Adrenal gland (tissue), 12 donors: Measurements from ENCODE around the gene CERS3. TPM values are rescaled to one million over a fixed set of nuclear protein-coding genes. Genes with fewer than 3 reads are reported as not detected.

Experiments
- DNase-seq, 7 donors: peaks; one replicate each; pipeline ENCODE4 v3.0.0-alpha.2; 2019 to 2020
- H3K27ac ChIP-seq, 5 donors: fragments of 200-600 bp; sonication (generic) in 4 of 5; 1 replicate in 3 of 5; 2 replicates in 2 of 5; pipeline versions ENCODE4 v1.5.1 to v1.8.0; 2016 to 2020; ENCODE audit warnings: mild to moderate bottlenecking in 1 of 5
- H3K27me3 ChIP-seq: fragments of 200-600 bp; 2 replicates; pipeline ENCODE4 v1.8.0; 2021
- H3K36me3 ChIP-seq, 2 donors: fragments of 200-600 bp; replicated peaks in 1 of 2; 1 replicate in 1 of 2; 2 replicates in 1 of 2; pipeline versions ENCODE4 v1.5.1 to v1.8.0; 2018 to 2022
- H3K4me1 ChIP-seq, 2 donors: fragments of 200-600 bp; replicated peaks in 1 of 2; 1 replicate in 1 of 2; 2 replicates in 1 of 2; pipeline versions ENCODE4 v1.5.1 to v1.8.0; 2018 to 2021
- H3K4me3 ChIP-seq, 4 donors: fragments of 200-600 bp; sonication (generic) in 3 of 4; one replicate each; pipeline ENCODE4 v1.5.1; 2016 to 2018
- H3K9me3 ChIP-seq, 3 donors: fragments of 200-600 bp; sonication (generic) in 1 of 3; replicated peaks in 1 of 3; 1 replicate in 2 of 3; 2 replicates in 1 of 3; pipeline versions ENCODE4 v1.5.1 to v1.8.0; 2016 to 2021
- CTCF ChIP-seq, 6 experiments: fragments of 450-650 bp in 4 of 6; fragments of 200-600 bp in 2 of 6; sonication (generic) in 1 of 6; IDR thresholded peaks; 1 replicate in 5 of 6; 2 replicates in 1 of 6; pipeline versions ENCODE4 v1.5.1 to v1.8.0; 2016 to 2021; ENCODE audit warnings: antibody characterized with exemption in 6 of 6, mild to moderate bottlenecking in 2 of 6, moderate library complexity in 1 of 6
- POLR2A ChIP-seq, 2 donors: fragments of 450-650 bp; IDR thresholded peaks; one replicate each; pipeline ENCODE4 v1.6.1; 2017; ENCODE audit warnings: antibody characterized with exemption in 2 of 2, mild to moderate bottlenecking in 2 of 2, moderate library complexity in 1 of 2
- WGBS, 4 donors: extraction: QIAGEN DNeasy Blood & Tissue Kit in 2 of 4; methylation state at CpG; one replicate each; pipeline versions ENCODE4 v1.1.5 to v1.1.7; 2013 to 2017; 5-methylcytosine and 5-hydroxymethylcytosine counted together
- intact Hi-C, 2 donors: fragments of 100-400 bp; cut with DNase I; formaldehyde crosslinking; loops; one replicate each; pipeline versions ENCODE4 v1.14.1 to v1.15.0; 2022 to 2023
- polyA plus RNA-seq, 3 donors: library from polyadenylated mRNA; stranded (reverse); fragments of 200-250 nt in 2 of 3; fragments of 350-450 nt in 1 of 3; fragmentation: Illumina TruSeq in 1 of 3; extraction: RNeasy Lipid Tissue Mini Kit (QIAGEN cat#74804) in 1 of 3; gene quantifications; one replicate each; pipeline ENCODE4 v1.2.3, GENCODE V29; 2013 to 2014
- total RNA-seq, 9 donors: library from RNA; depleted of rRNA in 4 of 9; stranded (reverse); fragments of >200 nt in 4 of 9; fragments of 120-200 nt in 1 of 9; fragmentation: NEBNext Ultra II Directional in 1 of 9; extraction: Animal tissue kit (Norgen Biotek cat#: 25700) in 1 of 9; gene quantifications; one replicate each; pipeline versions ENCODE4 v1.1.0 to v1.2.4, GENCODE V29; 2013 to 2023
- donor health status: healthy with polysubstance abuse.
- donor health status: Bipolar disorder and iron deficiency.
- donor health status: DM: yes; HTN: yes; CAD: no.
- donor health status: DM: no; HTN: no; CAD: no.
- donor health status: DM: no; HTN: no; CAD: no.
- donor health status: DM: yes; HTN: yes; CAD: no.

Gene CERS3
- total and polyA plus RNA-seq, 12 donors: 0.07 to 0.08 TPM; not detected in 10

GRCh38 chr15:100476805-100477204 is 51.9 kb downstream of the CERS3 start:
- 58 to 87% (median 81%) methylated on average over 4 of the region's 4 CpGs for WGBS, 4 donors
- Histone ChIP-seq H3K4me1 (no peaks in the 10 kb centered on the region), H3K27ac (no peak overlapping the region), H3K9me3 (no peaks in the 10 kb centered on the region), H3K27me3 (no peaks in the 10 kb centered on the region), H3K4me3 (no peak overlapping the region), H3K36me3 (no peaks in the 10 kb centered on the region)
- no peak for TF ChIP-seq CTCF (IDR thresholded peaks at IDR 0.05)
- no peak for TF ChIP-seq POLR2A (IDR thresholded peaks at IDR 0.05)
- DNase-seq: no peak
- intact Hi-C loops: no loop called here

- H3K27ac ChIP-seq: no peak overlapping the region
- WGBS, 4 donors: 68 to 74% (median 69%) methylated on average over 5 of the region's 5 CpGs
- H3K27me3 ChIP-seq: no peaks in the 10 kb centered on the region
- no peak for DNase-seq
- H3K4me3 ChIP-seq: no peak overlapping the region
- no peaks in the 10 kb centered on the region for H3K9me3 ChIP-seq
- intact Hi-C loops: no loop called here
- no peaks in the 10 kb centered on the region for H3K4me1 ChIP-seq
- H3K36me3 ChIP-seq: no peaks in the 10 kb centered on the region
- TF ChIP-seq CTCF (IDR thresholded peaks at IDR 0.05) (no peak), POLR2A (IDR thresholded peaks at IDR 0.05) (no peak)
These were observed 56.0 kb downstream of the CERS3 start for GRCh38 chr15:100472736-100473135.

- TF ChIP-seq POLR2A (IDR thresholded peaks at IDR 0.05) (no peak), CTCF (IDR thresholded peaks at IDR 0.05) (no peak)
- H3K27me3 ChIP-seq: no peaks in the 10 kb centered on the region
- 58 to 72% (median 62%) methylated on average over 3 of the region's 3 CpGs for WGBS, 4 donors
- DNase-seq: no peak
- intact Hi-C loops: no loop called here
- H3K4me3 ChIP-seq: no peak overlapping the region
- no peaks in the 10 kb centered on the region for H3K36me3 ChIP-seq
- H3K4me1 ChIP-seq: no peaks in the 10 kb centered on the region
- H3K9me3 ChIP-seq: no peaks in the 10 kb centered on the region
- H3K27ac ChIP-seq: no peak overlapping the region
These were observed 56.8 kb downstream of the CERS3 start for GRCh38 chr15:100471933-100472332.

- H3K4me1 ChIP-seq: no peaks in the 10 kb centered on the region
- no peak for TF ChIP-seq CTCF (IDR thresholded peaks at IDR 0.05)
- no peak for TF ChIP-seq POLR2A (IDR thresholded peaks at IDR 0.05)
- peak; percentile 22 to 85 (median 65) for DNase-seq
- WGBS, 4 donors: 33 to 47% (median 37%) methylated on average over 2 of the region's 2 CpGs
- H3K27ac ChIP-seq: no peak overlapping the region
- no peaks in the 10 kb centered on the region for H3K36me3 ChIP-seq
- no peak overlapping the region for H3K4me3 ChIP-seq
- intact Hi-C loops: no loop called here
- H3K27me3 ChIP-seq: no peaks in the 10 kb centered on the region
- H3K9me3 ChIP-seq: no peaks in the 10 kb centered on the region
These were observed 60.5 kb downstream of the CERS3 start for GRCh38 chr15:100468285-100468684.
